B cell (primary cell): ENCODE measurements around the gene THSD4. TPM values are rescaled to one million over a fixed set of nuclear protein-coding genes. Genes with fewer than 3 reads are reported as not detected.

Source experiments
- ATAC-seq: fragments of 200-7000 bp; cut with Tn5 transposase; one replicate; pipeline ENCODE4 v1.10.0; 2021; ENCODE audit warnings: low read depth, mild to moderate bottlenecking, moderate number of reproducible peaks, moderate library complexity
- CTCF ChIA-PET: fragments of 350-600 bp; sonication (Branson Sonifier 250); formaldehyde crosslinking; loops from one replicate; lab custom pipeline; 2021; ENCODE audit warnings: antibody characterized with exemption, inconsistent platforms; lab: Charles Lee
- POLR2A ChIA-PET: fragments of 350-600 bp; sonication (Branson Sonifier 250); formaldehyde crosslinking; loops from one replicate; lab custom pipeline; 2021; ENCODE audit warnings: antibody characterized with exemption; lab: Charles Lee
- DNase-seq: peaks from one replicate; pipeline ENCODE4 v3.0.0; 2013
- H2AFZ ChIP-seq: 2 replicates; pipeline ENCODE4 v1.6.1; 2012; ENCODE audit warnings: mild to moderate bottlenecking, low read depth, low read length; ENCODE audit not compliant: insufficient read depth, poor library complexity, severe bottlenecking
- H3K27ac ChIP-seq, 2 donors: 1 replicate in 1 of 2; 2 replicates in 1 of 2; pipeline ENCODE4 v1.5.1; 2012 to 2013; ENCODE audit warnings: low read length in 2 of 2, mild to moderate bottlenecking in 2 of 2, moderate library complexity in 1 of 2
- H3K27me3 ChIP-seq, 4 experiments: fragments of 200-600 bp in 1 of 4; sonication (generic) in 1 of 4; replicated peaks in 1 of 4; 1 replicate in 2 of 4; 2 replicates in 2 of 4; pipeline versions ENCODE4 v1.6.1 to v1.7.0; 2013 to 2016; ENCODE audit warnings: low read length in 3 of 4, mild to moderate bottlenecking in 2 of 4, mixed read lengths in 1 of 4, moderate library complexity in 1 of 4; ENCODE audit not compliant: insufficient read depth in 4 of 4, control insufficient read depth in 3 of 4; ENCODE audit errors: control extremely low read depth in 1 of 4
- H3K36me3 ChIP-seq, 2 experiments: replicated peaks in 1 of 2; 1 replicate in 1 of 2; 2 replicates in 1 of 2; pipeline versions ENCODE4 v1.6.1 to v1.7.1; 2013; ENCODE audit warnings: low read length in 1 of 2; ENCODE audit not compliant: insufficient read depth in 2 of 2, control insufficient read depth in 1 of 2; ENCODE audit errors: control extremely low read depth in 1 of 2, extremely low read depth in 1 of 2
- H3K4me1 ChIP-seq, 2 donors: fragments of 200-600 bp in 1 of 2; sonication (generic) in 1 of 2; 1 replicate in 1 of 2; 2 replicates in 1 of 2; pipeline versions ENCODE4 v1.5.1 to v1.6.1; 2013 to 2017; ENCODE audit warnings: low read length in 2 of 2; ENCODE audit not compliant: control insufficient read depth in 2 of 2, insufficient read depth in 2 of 2
- H3K4me2 ChIP-seq: replicated peaks from 2 replicates; pipeline ENCODE3; 2012; ENCODE audit warnings: mild to moderate bottlenecking, low read depth, low read length; ENCODE audit not compliant: poor library complexity, severe bottlenecking
- H3K4me3 ChIP-seq, 5 experiments: fragments of 200-600 bp in 1 of 5; sonication (generic) in 1 of 5; 1 replicate in 3 of 5; 2 replicates in 2 of 5; pipeline versions ENCODE4 v1.5.1 to v1.7.0; 2011 to 2016; ENCODE audit warnings: low read length in 4 of 5, mild to moderate bottlenecking in 4 of 5, low read depth in 2 of 5, control low read depth in 1 of 5, moderate library complexity in 1 of 5; ENCODE audit not compliant: insufficient read depth in 1 of 5; ENCODE audit errors: control extremely low read depth in 1 of 5, extremely low read depth in 1 of 5
- H3K79me2 ChIP-seq: fragments of 200-600 bp; sonication (generic); one replicate; pipeline ENCODE4 v1.6.0; 2016; ENCODE audit warnings: low read length; ENCODE audit not compliant: control insufficient read depth, insufficient read depth
- H3K9ac ChIP-seq: fragments of 200-600 bp; sonication (generic); 2 replicates; pipeline ENCODE4 v1.6.1; 2017; ENCODE audit warnings: mild to moderate bottlenecking, low read length, moderate library complexity
- H3K9me3 ChIP-seq, 3 donors: one replicate each; pipeline versions ENCODE4 v1.6.1 to v1.7.1; 2013; ENCODE audit warnings: low read length in 2 of 3; ENCODE audit not compliant: control insufficient read depth in 2 of 3, insufficient read depth in 1 of 3; ENCODE audit errors: control extremely low read depth in 1 of 3
- H4K20me1 ChIP-seq: 2 replicates; pipeline ENCODE4 v1.6.0; 2012; ENCODE audit warnings: mild to moderate bottlenecking, low read length; ENCODE audit not compliant: insufficient read depth, control insufficient read depth, poor library complexity, severe bottlenecking
- H3K27ac Mint-ChIP-seq: one replicate; pipeline ENCODE4 v1.8.0; 2021; ENCODE audit warnings: mixed read lengths
- H3K27me3 Mint-ChIP-seq: one replicate; pipeline ENCODE4 v1.8.0; 2021; ENCODE audit warnings: mixed read lengths
- H3K4me1 Mint-ChIP-seq: one replicate; pipeline ENCODE4 v1.8.0; 2021; ENCODE audit warnings: mixed read lengths
- H3K4me3 Mint-ChIP-seq: one replicate; pipeline ENCODE4 v1.8.0; 2021; ENCODE audit warnings: mixed read lengths
- H3K9me3 Mint-ChIP-seq: one replicate; pipeline ENCODE4 v1.8.0; 2022; ENCODE audit warnings: mixed read lengths; ENCODE audit not compliant: insufficient read depth
- EZH2 ChIP-seq: IDR thresholded peaks from 2 replicates; pipeline ENCODE4 v1.6.1; 2012; ENCODE audit warnings: borderline replicate concordance, low read depth, mild to moderate bottlenecking, moderate library complexity, low read length; ENCODE audit not compliant: insufficient read depth, poor library complexity, severe bottlenecking
- WGBS: methylation state at CpG from one replicate; pipeline ENCODE4 v1.1.5; 2013; ENCODE audit warnings: missing lambda C conversion rate; ENCODE audit not compliant: insufficient coverage; 5-methylcytosine and 5-hydroxymethylcytosine counted together
- intact Hi-C: fragments of 100-400 bp; cut with micrococcal nuclease; formaldehyde crosslinking; loops from one replicate; pipeline ENCODE4 v1.10.0; 2022
- polyA plus RNA-seq: library from polyadenylated mRNA; depleted of rRNA; stranded (reverse); fragments of >200 nt; gene quantifications from 2 replicates; pipeline ENCODE4 v1.2.3, GENCODE V29; 2012
- total RNA-seq, 2 donors: library from RNA; stranded (reverse); fragments of 120-200 nt in 1 of 2; gene quantifications; 1 replicate in 1 of 2; 2 replicates in 1 of 2; pipeline versions ENCODE4 v1.2.3 to v1.2.4, GENCODE V29; 2013 to 2022
- TF ChIP-seq, protein P1 (sequence below): fragments of 200-600 bp; IDR thresholded peaks from one replicate; pipeline ENCODE4 v1.8.0; 2022; ENCODE audit warnings: antibody characterized with exemption, mild to moderate bottlenecking

THSD4 gene
- total and polyA plus RNA-seq, 2 donors (not counting 1 experiment from before 2014, with no cell fraction given): not detected

DNA sequence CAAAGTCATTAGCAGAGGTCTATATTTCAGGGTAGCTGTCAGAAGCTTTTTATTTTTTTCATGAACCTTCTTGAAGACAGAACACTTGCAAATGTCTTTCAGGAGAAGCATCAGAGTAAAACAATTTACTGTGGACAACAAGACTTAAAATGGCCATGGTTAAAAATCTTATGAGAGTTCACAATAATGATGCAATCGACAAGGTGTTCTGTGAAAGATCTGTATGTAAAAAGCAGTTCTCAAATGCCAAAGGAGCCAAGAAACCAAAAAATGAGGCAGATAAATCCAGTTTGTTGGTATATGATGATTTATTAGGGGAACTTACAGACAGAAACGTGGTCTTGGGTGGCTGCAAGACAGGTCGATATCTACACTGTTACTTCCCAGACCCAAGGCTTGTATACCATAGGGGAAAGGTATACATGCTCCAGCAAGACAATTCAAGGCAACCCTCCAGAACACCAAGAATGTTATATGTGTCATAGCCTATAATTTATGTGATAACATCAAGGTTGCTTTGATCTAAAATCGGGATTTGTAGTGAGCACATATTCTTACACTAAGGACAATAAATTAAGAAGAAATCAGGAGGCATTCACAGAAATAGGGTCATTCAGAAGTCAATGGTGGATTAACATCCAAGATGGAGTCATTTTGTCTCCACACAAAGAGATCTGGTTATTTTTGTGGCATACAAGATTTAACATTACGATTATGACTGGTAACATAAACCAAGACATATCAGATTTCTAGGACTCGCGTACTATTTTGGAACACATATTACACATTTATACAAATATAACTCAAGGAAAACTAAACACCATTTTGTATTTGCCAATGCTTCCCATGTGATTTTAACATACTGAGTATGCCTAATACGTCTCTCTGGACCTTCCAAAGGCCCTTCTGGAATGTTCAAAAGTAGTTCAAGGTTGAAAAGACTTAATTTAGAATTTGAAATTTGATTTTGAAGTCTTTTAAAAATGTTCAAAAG, 316.4 kb downstream of the THSD4 start:
- Histone ChIP-seq H3K4me3 (no peak overlapping the region), H3K4me2 (no peak overlapping the region), H3K9me3 (no peaks in the 10 kb centered on the region), H3K9ac (no peak overlapping the region), H3K27ac (no peak overlapping the region), H3K79me2 (no peaks in the 10 kb centered on the region), H3K27me3 (peaks cover 0 to 3% (median 0%) of the 10 kb centered on the region in 4 experiments), H2AFZ (no peak overlapping the region), H3K4me1 (no peaks in the 10 kb centered on the region), H4K20me1 (no peaks in the 10 kb centered on the region), H3K36me3 (no peaks in the 10 kb centered on the region)
- no peak for ATAC-seq
- POLR2A ChIA-PET: no interaction called here
- WGBS: 100% methylated on average over 1 of the region's 8 CpGs
- H3K9me3 Mint-ChIP-seq: no peaks in the 10 kb centered on the region
- no peak for TF ChIP-seq EZH2
- TF ChIP-seq, protein P1, sequence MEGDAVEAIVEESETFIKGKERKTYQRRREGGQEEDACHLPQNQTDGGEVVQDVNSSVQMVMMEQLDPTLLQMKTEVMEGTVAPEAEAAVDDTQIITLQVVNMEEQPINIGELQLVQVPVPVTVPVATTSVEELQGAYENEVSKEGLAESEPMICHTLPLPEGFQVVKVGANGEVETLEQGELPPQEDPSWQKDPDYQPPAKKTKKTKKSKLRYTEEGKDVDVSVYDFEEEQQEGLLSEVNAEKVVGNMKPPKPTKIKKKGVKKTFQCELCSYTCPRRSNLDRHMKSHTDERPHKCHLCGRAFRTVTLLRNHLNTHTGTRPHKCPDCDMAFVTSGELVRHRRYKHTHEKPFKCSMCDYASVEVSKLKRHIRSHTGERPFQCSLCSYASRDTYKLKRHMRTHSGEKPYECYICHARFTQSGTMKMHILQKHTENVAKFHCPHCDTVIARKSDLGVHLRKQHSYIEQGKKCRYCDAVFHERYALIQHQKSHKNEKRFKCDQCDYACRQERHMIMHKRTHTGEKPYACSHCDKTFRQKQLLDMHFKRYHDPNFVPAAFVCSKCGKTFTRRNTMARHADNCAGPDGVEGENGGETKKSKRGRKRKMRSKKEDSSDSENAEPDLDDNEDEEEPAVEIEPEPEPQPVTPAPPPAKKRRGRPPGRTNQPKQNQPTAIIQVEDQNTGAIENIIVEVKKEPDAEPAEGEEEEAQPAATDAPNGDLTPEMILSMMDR: no peak
- intact Hi-C loops: no loop called here
- peaks cover 4% of the 10 kb centered on the region for H3K27me3 Mint-ChIP-seq
- DNase-seq: no peak
- CTCF ChIA-PET: interaction anchor here (0.5 to 1.3 kb wide), 3 partner anchors 14 to 1125 kb away, joined by 3 to 6 read pairs (median 3); no protein-coding TSS in a partner anchor
- H3K27ac Mint-ChIP-seq: no peak overlapping the region
- H3K4me1 Mint-ChIP-seq: no peaks in the 10 kb centered on the region
- no peak overlapping the region for H3K4me3 Mint-ChIP-seq

DNA sequence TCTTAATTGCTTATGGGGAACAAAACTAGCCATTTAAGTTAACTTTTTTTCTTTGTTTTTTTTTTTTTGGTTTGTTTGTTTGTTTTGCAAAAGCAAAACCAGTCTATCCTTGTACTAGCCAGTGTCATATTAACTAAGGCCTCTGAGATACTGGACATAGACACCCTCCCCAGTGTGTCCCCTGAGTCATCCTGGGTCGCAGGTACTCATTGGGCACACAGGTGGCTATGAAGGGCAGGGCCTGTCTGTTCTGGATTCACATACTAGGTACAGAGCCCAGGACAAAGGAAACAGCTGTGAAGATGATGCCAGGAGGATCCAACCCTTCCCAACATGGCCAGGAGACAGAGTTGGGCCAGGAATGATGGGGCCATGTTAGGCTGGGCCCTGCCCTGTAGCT, 318.1 kb downstream of the THSD4 start:
- no peaks in the 10 kb centered on the region for H3K79me2 ChIP-seq
- no peak for TF ChIP-seq EZH2
- TF ChIP-seq, protein P1: no peak
- CTCF ChIA-PET: interaction anchor here (1.8 kb wide), 1 partner anchor 10 kb away, joined by 5 read pairs; no protein-coding TSS in a partner anchor
- H3K27ac ChIP-seq: no peak overlapping the region
- H3K9me3 Mint-ChIP-seq: no peaks in the 10 kb centered on the region
- no peaks in the 10 kb centered on the region for H4K20me1 ChIP-seq
- no peak overlapping the region for H3K9ac ChIP-seq
- no peaks in the 10 kb centered on the region for H3K4me1 Mint-ChIP-seq
- no peaks in the 10 kb centered on the region for H3K36me3 ChIP-seq
- no peaks in the 10 kb centered on the region for H3K4me1 ChIP-seq
- H3K27ac Mint-ChIP-seq: no peak overlapping the region
- no peak overlapping the region for H3K4me3 Mint-ChIP-seq
- no peaks in the 10 kb centered on the region for H3K9me3 ChIP-seq
- ATAC-seq (no peak), DNase-seq (no peak)
- H3K27me3 ChIP-seq: no peaks in the 10 kb centered on the region
- no CpG with 5 or more reads among the region's 1 CpG for WGBS
- no peak overlapping the region for H3K4me3 ChIP-seq
- H3K4me2 ChIP-seq: no peak overlapping the region
- POLR2A ChIA-PET: no interaction called here
- intact Hi-C loops: no loop called here
- peaks cover 4% of the 10 kb centered on the region for H3K27me3 Mint-ChIP-seq
- H2AFZ ChIP-seq: no peak overlapping the region
